Umbilical cord (tissue), 2 donors: Measurements from ENCODE around the gene LCP2. TPM values are rescaled to one million over a fixed set of nuclear protein-coding genes. Genes with fewer than 3 reads are reported as not detected.

Experiments
- DNase-seq: peaks from one replicate; pipeline ENCODE4 v3.0.0-alpha.2; 2015; ENCODE audit warnings: low spot score
- total RNA-seq: library from RNA; depleted of rRNA; stranded (reverse); fragments of >200 nt; gene quantifications from one replicate; pipeline ENCODE4 v1.2.3, GENCODE V29; 2014; ENCODE audit warnings: low replicate concordance; ENCODE audit not compliant: insufficient read depth

LCP2 gene
- total RNA-seq, 1 donor from 2014 or later, result 9.9 TPM

- DNase-seq, result no peak
These were observed 23.4 kb downstream of the LCP2 start for GRCh38 chr5:170273968-170274710.

DNA sequence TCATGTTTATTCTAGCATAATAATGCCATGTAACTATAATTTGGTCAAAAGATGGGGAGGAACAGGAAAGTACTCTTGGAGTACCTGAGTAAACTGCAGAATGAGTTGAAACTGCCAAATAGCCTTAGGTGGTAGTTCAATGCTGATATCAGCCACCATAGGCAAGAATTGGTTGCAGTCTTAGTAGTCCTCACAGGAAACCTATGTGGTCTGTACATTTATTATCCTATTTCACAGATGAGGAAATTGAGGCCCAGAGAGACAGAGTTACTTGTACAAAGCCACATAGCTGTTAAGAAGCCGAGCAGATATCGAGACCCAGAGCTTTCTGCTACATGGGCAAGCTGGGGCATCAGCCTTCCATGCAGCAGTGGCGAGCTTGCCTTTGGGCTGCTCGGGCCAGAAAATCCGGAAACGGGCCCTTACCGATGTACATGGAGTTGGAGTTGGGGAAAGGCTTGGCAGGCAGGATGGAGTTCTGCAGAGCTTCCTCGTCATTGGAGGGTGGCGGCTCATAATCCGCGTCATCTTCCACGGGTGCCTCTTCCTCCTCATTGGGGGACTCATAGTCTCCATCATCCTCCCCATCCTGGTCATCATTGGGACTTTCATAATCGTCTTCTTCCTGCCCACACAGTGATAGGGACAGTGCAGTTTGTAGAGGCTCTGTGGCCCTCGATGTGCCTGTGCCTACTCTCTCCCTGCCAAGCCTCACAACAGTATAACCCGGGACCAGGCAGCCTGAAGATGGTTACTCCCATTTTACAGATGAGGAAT lies 27.1 kb downstream of the LCP2 start:
- no peak for DNase-seq

DNA sequence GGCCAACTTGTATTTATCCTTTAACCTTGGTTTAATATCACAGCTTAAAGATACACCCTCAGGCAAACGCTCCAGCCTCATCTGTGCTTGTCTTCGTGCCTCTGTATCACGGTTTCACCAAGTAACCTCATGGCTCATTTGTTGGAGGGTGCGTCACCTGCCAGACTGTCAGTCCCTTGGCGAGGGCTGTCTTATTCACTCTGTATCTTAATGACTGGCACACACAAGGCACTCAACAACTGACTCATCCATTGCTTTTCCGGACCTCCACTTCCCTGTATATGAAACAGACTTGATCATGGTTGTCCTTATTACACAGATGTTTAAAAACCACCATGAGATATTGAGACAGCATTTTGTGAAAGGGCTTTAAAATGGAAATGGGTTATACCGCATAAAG lies 28.0 kb downstream of the LCP2 start:
- no peak for DNase-seq

- DNase-seq, result peak; percentile 62
These were observed 28.7 kb downstream of the LCP2 start for GRCh38 chr5:170268884-170269283.

- no peak for DNase-seq
These were observed 29.4 kb downstream of the LCP2 start for GRCh38 chr5:170268153-170268689.

- peak; percentile 79 for DNase-seq
These were observed 30.0 kb downstream of the LCP2 start for GRCh38 chr5:170267431-170268152.

DNA sequence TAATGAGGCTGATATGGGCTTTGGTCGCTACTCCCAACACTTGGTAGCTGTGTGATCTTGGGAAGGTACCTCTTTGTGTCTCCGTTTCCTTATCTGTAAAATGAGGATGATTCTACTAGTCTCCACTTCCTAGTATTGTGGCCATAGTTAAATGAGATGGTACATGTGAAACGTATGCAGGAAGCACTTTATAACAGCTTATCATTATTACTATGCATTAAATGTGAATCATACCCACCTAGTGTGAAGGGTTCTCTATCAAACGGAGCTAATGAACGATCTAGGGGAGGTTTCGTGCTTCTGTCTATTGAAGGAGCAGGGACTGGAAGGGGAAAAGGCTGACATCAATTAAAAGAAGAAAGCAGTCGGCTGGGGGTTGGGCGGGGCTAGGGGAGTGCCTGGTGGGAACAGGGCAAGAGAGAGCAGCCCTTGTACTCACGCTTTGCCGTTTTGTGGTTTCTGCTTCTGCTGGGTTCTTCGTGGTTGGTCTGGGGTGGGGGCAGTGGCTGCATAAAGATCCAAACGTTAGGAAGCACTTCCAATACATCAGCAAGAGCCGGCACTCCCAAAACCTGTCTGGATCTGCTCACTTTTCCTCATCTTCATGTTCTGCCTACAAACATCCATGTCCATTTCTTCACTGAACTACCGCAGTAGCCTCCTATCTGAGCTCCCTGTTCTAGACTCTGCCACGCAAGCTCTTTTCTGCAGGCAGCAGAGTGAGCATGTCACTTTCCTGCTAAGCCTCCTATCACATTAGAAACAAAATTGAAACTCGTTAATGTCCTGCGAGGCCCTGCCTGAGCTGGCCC lies 30.8 kb downstream of the LCP2 start:
- DNase-seq, result no peak

- peak; percentile 61 for DNase-seq
These were observed 32.1 kb downstream of the LCP2 start for GRCh38 chr5:170265522-170265921.

DNA sequence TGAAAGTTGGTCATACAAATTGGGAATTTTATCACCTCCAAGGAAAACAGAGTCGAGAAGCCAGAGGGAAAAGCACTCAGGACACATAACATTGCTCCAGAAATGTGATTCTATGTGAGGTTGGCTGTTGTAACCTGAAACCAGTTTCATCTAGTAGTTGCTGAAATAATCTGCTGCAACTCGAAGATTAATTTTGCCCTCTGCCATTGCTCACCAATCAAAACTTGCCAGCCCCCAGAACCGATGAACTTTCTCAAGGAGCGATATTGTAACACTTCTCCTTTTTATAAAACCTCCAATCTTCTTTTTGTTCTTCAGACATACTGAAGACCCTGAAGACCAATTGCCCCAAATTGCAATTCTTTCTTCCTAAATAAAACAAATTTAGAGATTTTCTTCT lies 33.7 kb downstream of the LCP2 start:
- no peak for DNase-seq

- no peak for DNase-seq
These were observed 35.2 kb downstream of the LCP2 start for GRCh38 chr5:170262061-170263045.

GRCh38 chr5:170261528-170262043 lies 36.0 kb downstream of the LCP2 start:
- no peak for DNase-seq

GRCh38 chr5:170257370-170257769 lies 40.2 kb downstream of the LCP2 start:
- DNase-seq, result no peak

DNA sequence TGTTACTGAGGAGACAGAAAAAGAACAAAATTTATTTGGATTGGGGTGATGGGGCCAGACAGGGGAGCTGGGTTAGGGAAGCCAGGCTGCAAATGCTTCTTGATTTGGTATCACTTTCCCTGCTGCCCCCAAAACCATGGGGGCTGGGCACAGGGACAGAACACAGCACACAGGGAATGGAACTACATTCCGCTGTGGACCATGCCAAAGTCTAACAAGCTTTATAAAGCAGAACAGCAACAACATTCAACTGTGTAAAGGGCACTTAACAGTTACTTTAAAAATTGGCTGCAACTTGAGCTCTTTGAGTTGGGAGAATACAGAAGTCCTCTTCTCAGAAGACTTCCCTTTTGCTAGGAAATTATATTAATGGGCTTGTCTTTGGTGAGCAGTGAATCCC lies 41.0 kb downstream of the LCP2 start:
- no peak for DNase-seq

DNA sequence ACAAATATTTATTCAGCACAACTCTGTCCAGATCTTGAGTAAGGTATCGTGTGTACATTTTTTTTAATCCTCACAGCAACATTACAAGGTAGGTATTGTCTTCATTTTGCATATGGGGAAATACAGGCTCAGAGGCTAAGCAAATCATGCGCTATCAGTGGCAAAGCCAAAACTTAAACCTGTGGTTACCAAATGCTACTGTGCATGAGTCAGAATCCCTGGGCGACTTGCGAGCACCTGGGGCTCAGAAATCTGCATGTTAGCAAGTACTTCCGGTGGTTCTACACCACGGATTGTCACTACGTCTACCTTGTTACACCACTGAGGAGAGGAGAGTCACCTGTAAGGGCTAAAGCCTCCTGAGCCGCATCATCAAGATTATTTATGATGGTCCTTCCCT lies 43.5 kb downstream of the LCP2 start:
- no peak for DNase-seq

DNA sequence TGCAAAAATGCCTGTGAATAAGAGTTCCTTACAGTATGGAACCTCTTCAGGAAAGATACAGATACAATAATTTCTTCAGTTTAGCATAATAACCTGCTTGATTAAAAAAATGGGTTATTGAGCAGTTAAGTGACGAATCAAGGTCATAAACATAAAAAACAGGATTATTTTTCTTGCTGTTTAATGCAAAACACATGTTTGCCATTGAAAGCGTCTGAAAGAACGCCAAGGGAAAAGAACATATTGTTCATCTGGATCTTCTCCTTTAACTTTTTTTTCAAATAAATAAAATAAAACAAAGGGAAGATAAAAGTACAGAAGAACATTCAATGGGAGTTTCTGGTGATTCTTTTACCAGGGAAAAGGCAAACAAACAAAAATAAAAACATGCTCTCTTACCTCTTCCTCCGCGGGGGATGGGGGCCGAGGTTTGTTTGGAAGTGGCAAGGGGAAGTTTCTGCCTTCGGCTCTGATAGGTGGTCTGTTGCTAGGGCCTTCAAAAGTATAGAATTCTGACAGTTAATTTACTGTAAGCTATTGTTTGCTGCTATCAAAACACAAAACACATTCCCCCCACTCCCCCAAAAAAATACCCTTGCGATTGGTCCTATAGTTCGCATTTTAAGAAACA lies 44.7 kb downstream of the LCP2 start:
- no peak for DNase-seq

DNA sequence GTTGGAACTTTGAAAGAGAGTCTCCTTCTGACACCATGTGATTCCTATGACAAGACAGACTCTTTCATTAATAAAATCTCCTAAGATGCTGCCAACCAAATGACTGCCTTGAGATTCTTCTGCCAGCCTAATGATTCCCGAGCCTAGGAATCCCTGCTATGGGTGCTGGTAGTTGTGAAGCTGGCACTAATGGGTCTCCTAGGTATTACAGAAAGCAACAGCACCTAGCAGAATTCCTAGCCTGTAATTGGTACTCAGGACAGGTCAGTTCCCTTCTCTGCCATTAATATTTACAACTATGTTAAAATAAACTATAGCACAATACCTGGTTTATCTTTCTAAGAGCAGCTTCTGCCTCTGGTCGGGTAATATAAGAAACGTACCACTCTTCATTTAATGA lies 45.5 kb downstream of the LCP2 start:
- DNase-seq, result no peak

- no peak for DNase-seq
These were observed 46.1 kb downstream of the LCP2 start for GRCh38 chr5:170251462-170251861.

- no peak for DNase-seq
These were observed 46.7 kb downstream of the LCP2 start for GRCh38 chr5:170250810-170251317.

GRCh38 chr5:170249355-170249754 lies 48.2 kb downstream of the LCP2 start:
- DNase-seq, result no peak
